H1 (cell line): ENCODE results near the gene SLC22A2. TPM values are rescaled to one million over a fixed set of nuclear protein-coding genes. Genes with fewer than 3 reads are reported as not detected.

Experiments used
- CTCF ChIA-PET: fragments of 300-600 bp; sonication (Branson Sonifier 250); formaldehyde crosslinking; loops from one replicate; lab custom pipeline; 2021; ENCODE audit not compliant: partially characterized antibody; lab: Charles Lee
- POLR2A ChIA-PET: fragments of 300-600 bp; sonication (Branson Sonifier 250); formaldehyde crosslinking; loops from one replicate; lab custom pipeline; 2021; ENCODE audit warnings: inconsistent platforms; ENCODE audit not compliant: partially characterized antibody; lab: Charles Lee
- DNase-seq, 2 experiments: peaks; one replicate each; pipeline versions ENCODE4 v3.0.0 to v3.0.0-alpha.2; 2010 to 2022; ENCODE audit warnings: low spot score in 2 of 2, low read depth in 1 of 2, mixed read lengths in 1 of 2
- FAIRE-seq: peaks from 2 replicates; lab custom pipeline; 2011; peaks lifted over from hg19 to GRCh38; lab: Jason Lieb, UNC
- H2AFZ ChIP-seq: 2 replicates; pipeline ENCODE4 v1.8.1; 2012; ENCODE audit warnings: low read length, inconsistent platforms
- H2AK5ac ChIP-seq: 2 replicates; pipeline ENCODE4 v1.6.1; 2013; ENCODE audit warnings: low read depth, low read length
- H2BK120ac ChIP-seq: replicated peaks from 2 replicates; pipeline ENCODE3; 2013; ENCODE audit warnings: low read depth, low read length, inconsistent platforms
- H2BK12ac ChIP-seq: 2 replicates; pipeline ENCODE4 v1.6.1; 2013; ENCODE audit warnings: low read depth, low read length
- H2BK15ac ChIP-seq: 2 replicates; pipeline ENCODE4 v1.6.1; 2013; ENCODE audit warnings: low read length
- H2BK20ac ChIP-seq: 2 replicates; pipeline ENCODE4 v1.6.1; 2013; ENCODE audit warnings: low read length
- H2BK5ac ChIP-seq: 2 replicates; pipeline ENCODE4 v1.6.1; 2013; ENCODE audit warnings: low read depth, low read length
- H3K14ac ChIP-seq: 2 replicates; pipeline ENCODE4 v1.6.1; 2013; ENCODE audit warnings: inconsistent platforms; ENCODE audit not compliant: insufficient read length
- H3K18ac ChIP-seq: 2 replicates; pipeline ENCODE4 v1.6.1; 2013; ENCODE audit warnings: low read length; ENCODE audit errors: extremely low read depth
- H3K23ac ChIP-seq: 2 replicates; pipeline ENCODE4 v1.6.1; 2013; ENCODE audit warnings: inconsistent platforms; ENCODE audit not compliant: insufficient read length
- H3K23me2 ChIP-seq: 2 replicates; pipeline ENCODE4 v1.6.1; 2013; ENCODE audit warnings: low read depth, low read length
- H3K27ac ChIP-seq: 2 replicates; pipeline ENCODE4 v1.6.1; 2011; ENCODE audit warnings: low read depth, low read length, inconsistent platforms
- H3K27me3 ChIP-seq, 4 experiments: replicated peaks in 1 of 4; 1 replicate in 1 of 4; 2 replicates in 3 of 4; pipeline versions ENCODE4 v1.6.1 to v1.8.1; 2011 to 2013; ENCODE audit warnings: low read length in 3 of 4, mild to moderate bottlenecking in 3 of 4, inconsistent platforms in 2 of 4, mixed read lengths in 2 of 4, moderate library complexity in 1 of 4; ENCODE audit not compliant: control insufficient read depth in 3 of 4, insufficient read depth in 3 of 4; ENCODE audit errors: extremely low read depth in 1 of 4
- H3K36me3 ChIP-seq, 4 experiments: 2 replicates each; pipeline versions ENCODE4 v1.6.1 to v1.8.1; 2011 to 2013; ENCODE audit warnings: mild to moderate bottlenecking in 4 of 4, low read length in 3 of 4, moderate library complexity in 2 of 4, control low read depth in 1 of 4, inconsistent platforms in 1 of 4; ENCODE audit not compliant: insufficient read depth in 4 of 4, control insufficient read depth in 2 of 4
- H3K4ac ChIP-seq: replicated peaks from 2 replicates; pipeline ENCODE3; 2013; ENCODE audit warnings: low read length, low read depth, mixed read lengths, inconsistent platforms; ENCODE audit not compliant: insufficient read length
- H3K4me1 ChIP-seq, 4 experiments: replicated peaks in 1 of 4; 1 replicate in 1 of 4; 2 replicates in 3 of 4; pipeline versions ENCODE4 v1.6.1 to v1.8.1; 2011 to 2013; ENCODE audit warnings: low read length in 3 of 4, inconsistent platforms in 2 of 4, mixed read lengths in 1 of 4; ENCODE audit not compliant: insufficient read depth in 4 of 4, control insufficient read depth in 3 of 4
- H3K4me2 ChIP-seq, 2 experiments: 2 replicates each; pipeline versions ENCODE4 v1.6.1 to v1.8.1; 2011 to 2013; ENCODE audit warnings: low read depth in 2 of 2, low read length in 2 of 2, control low read depth in 1 of 2, inconsistent platforms in 1 of 2, mild to moderate bottlenecking in 1 of 2; ENCODE audit not compliant: insufficient read depth in 1 of 2
- H3K4me3 ChIP-seq, 4 experiments: fragments of 200-600, 300-600 bp in 1 of 4; sonication (generic), shearing (Covaris generic), sonication (Bioruptor Twin) in 1 of 4; 2 replicates each; pipeline versions ENCODE4 v1.5.1 to v1.8.1; 2011 to 2016; ENCODE audit warnings: low read length in 4 of 4, low read depth in 3 of 4, control low read depth in 2 of 4, inconsistent platforms in 2 of 4, mild to moderate bottlenecking in 2 of 4, mixed read lengths in 1 of 4, moderate library complexity in 1 of 4; ENCODE audit not compliant: insufficient read depth in 2 of 4; ENCODE audit errors: extremely low read depth in 1 of 4
- H3K56ac ChIP-seq: replicated peaks from 2 replicates; pipeline ENCODE3; 2013; ENCODE audit warnings: low read depth, mild to moderate bottlenecking, mixed read lengths, low read length, inconsistent platforms; ENCODE audit not compliant: insufficient read length
- H3K79me1 ChIP-seq: 2 replicates; pipeline ENCODE4 v1.6.1; 2013; ENCODE audit warnings: low read depth, low read length, control low read depth
- H3K79me2 ChIP-seq, 2 experiments: 2 replicates each; pipeline versions ENCODE4 v1.6.1 to v1.8.1; 2012 to 2013; ENCODE audit warnings: low read length in 2 of 2, mild to moderate bottlenecking in 2 of 2, inconsistent platforms in 1 of 2; ENCODE audit not compliant: insufficient read depth in 2 of 2, control insufficient read depth in 1 of 2
- H3K9ac ChIP-seq, 4 experiments: replicated peaks in 1 of 4; 1 replicate in 1 of 4; 2 replicates in 3 of 4; pipeline versions ENCODE4 v1.6.1 to v1.8.1; 2011 to 2013; ENCODE audit warnings: low read depth in 3 of 4, low read length in 3 of 4, control low read depth in 2 of 4, mild to moderate bottlenecking in 2 of 4, moderate library complexity in 2 of 4, inconsistent platforms in 1 of 4; ENCODE audit errors: extremely low read depth in 1 of 4
- H3K9me3 ChIP-seq, 2 experiments: 2 replicates each; pipeline versions ENCODE4 v1.6.1 to v1.8.1; 2012 to 2013; ENCODE audit warnings: mild to moderate bottlenecking in 2 of 2, moderate library complexity in 2 of 2, control low read depth in 1 of 2, inconsistent platforms in 1 of 2, low read depth in 1 of 2, low read length in 1 of 2, mixed read lengths in 1 of 2; ENCODE audit not compliant: insufficient read depth in 2 of 2
- H4K20me1 ChIP-seq, 2 experiments: replicated peaks in 1 of 2; 2 replicates each; pipeline versions ENCODE3 to v1.8.1; 2011 to 2013; ENCODE audit warnings: inconsistent platforms in 2 of 2, low read length in 2 of 2, mild to moderate bottlenecking in 1 of 2; ENCODE audit not compliant: insufficient read depth in 2 of 2, control insufficient read depth in 1 of 2
- H4K5ac ChIP-seq: 2 replicates; pipeline ENCODE4 v1.6.1; 2013; ENCODE audit warnings: low read length, low read depth, mixed read lengths, inconsistent platforms; ENCODE audit not compliant: insufficient read length
- H4K8ac ChIP-seq: 2 replicates; pipeline ENCODE4 v1.8.0; 2013; ENCODE audit warnings: mild to moderate bottlenecking, moderate library complexity, low read length, inconsistent platforms; ENCODE audit not compliant: insufficient read depth; ENCODE audit errors: extremely low read depth
- H4K91ac ChIP-seq: replicated peaks from 2 replicates; pipeline ENCODE3; 2013; ENCODE audit warnings: low read length, mixed read lengths, inconsistent platforms; ENCODE audit not compliant: insufficient read length
- EP300 ChIP-seq, 2 experiments: IDR thresholded peaks; 1 replicate in 1 of 2; 2 replicates in 1 of 2; pipeline ENCODE4 v1.6.1; 2011 to 2012; ENCODE audit warnings: low read depth in 2 of 2, low read length in 2 of 2, mild to moderate bottlenecking in 2 of 2, borderline replicate concordance in 1 of 2, inconsistent platforms in 1 of 2, moderate library complexity in 1 of 2
- JUN ChIP-seq: IDR thresholded peaks from 2 replicates; pipeline ENCODE4 v1.6.1; 2011; ENCODE audit warnings: low read depth, mild to moderate bottlenecking, improper control_type of control experiment, low read length
- POU5F1 ChIP-seq: IDR thresholded peaks from 2 replicates; pipeline ENCODE4 v1.6.1; 2011; ENCODE audit warnings: low read depth, mild to moderate bottlenecking, low read length, moderate library complexity
- RAD21 ChIP-seq, 2 experiments: IDR thresholded peaks in 1 of 2; conservative IDR thresholded peaks in 1 of 2; 2 replicates each; pipeline ENCODE4 v1.6.1; 2011; ENCODE audit warnings: low read depth in 2 of 2, low read length in 2 of 2, improper control_type of control experiment in 1 of 2, inconsistent platforms in 1 of 2, mild to moderate bottlenecking in 1 of 2, moderate library complexity in 1 of 2
- RFX5 ChIP-seq: IDR thresholded peaks from 2 replicates; pipeline ENCODE4 v1.6.1; 2011; ENCODE audit warnings: low read depth, low read length, improper control_type of control experiment, borderline replicate concordance
- SRF ChIP-seq: IDR thresholded peaks from 2 replicates; pipeline ENCODE4 v1.6.1; 2011; ENCODE audit warnings: mild to moderate bottlenecking, low read depth, low read length, moderate library complexity
- TBP ChIP-seq: IDR thresholded peaks from 2 replicates; pipeline ENCODE4 v1.6.1; 2011; ENCODE audit warnings: low read depth, low read length, improper control_type of control experiment
- WGBS, 2 experiments: shearing (Covaris generic) in 1 of 2; methylation state at CpG; one replicate each; pipeline versions ENCODE4 v1.1.6 to v1.1.7; 2013 to 2015; ENCODE audit warnings: low lambda C conversion rate in 2 of 2, mixed read lengths in 2 of 2, inconsistent platforms in 1 of 2, low coverage in 1 of 2, missing lambda C conversion rate in 1 of 2; ENCODE audit not compliant: insufficient replicate concordance in 2 of 2, insufficient coverage in 1 of 2, insufficient read length in 1 of 2; ENCODE audit errors: extremely low coverage in 1 of 2, missing lambda C conversion rate in 1 of 2; 5-methylcytosine and 5-hydroxymethylcytosine counted together
- polyA plus RNA-seq, 7 experiments: library from polyadenylated mRNA; depleted of rRNA in 3 of 7; stranded (reverse) in 5 of 7; unstranded in 2 of 7; fragments of >200 nt in 5 of 7; fragments of 200-250 nt in 2 of 7; gene quantifications; 1 replicate in 5 of 7; 2 replicates in 1 of 7; 4 replicates in 1 of 7; pipeline versions ENCODE4 v1.2.1 to v1.2.3, GENCODE V29; 2011 to 2013; ENCODE audit warnings: missing spikeins in 2 of 7, mixed read lengths in 2 of 7
- total RNA-seq: library from RNA; stranded (reverse); fragmentation: NEBNext Ultra II Directional; extraction: Animal tissue kit (Norgen Biotek cat#: 25700); gene quantifications from 2 replicates; pipeline ENCODE4 v1.2.1, GENCODE V29; 2021

SLC22A2 gene
- total and polyA plus RNA-seq, 2 of the 8 experiments (the other 6 are each of a cell fraction or from before 2014, with no cell fraction given), result 0.23 to 1.4 TPM

- Histone ChIP-seq H4K5ac (no peak overlapping the region), H3K4me2 (no peak overlapping the region), H4K8ac (no peak overlapping the region), H3K56ac (no peak overlapping the region), H3K14ac (no peak overlapping the region), H3K27me3 (peaks cover 0 to 3% (median 0%) of the 10 kb centered on the region in 4 experiments; a peak in 1 of 7 replicates), H3K4ac (no peak overlapping the region), H3K9ac (no peak overlapping the region), H4K91ac (no peak overlapping the region), H2BK120ac (no peak overlapping the region), H2AK5ac (no peak overlapping the region), H2BK15ac (no peak overlapping the region), H3K9me3 (no peaks in the 10 kb centered on the region), H2AFZ (no peak overlapping the region), H2BK12ac (no peak overlapping the region), H3K36me3 (no peaks in the 10 kb centered on the region), H3K79me2 (no peaks in the 10 kb centered on the region), H3K79me1 (no peaks in the 10 kb centered on the region), H2BK20ac (no peak overlapping the region), H3K23ac (no peak overlapping the region), H3K4me1 (peaks cover 0 to 17% (median 10%) of the 10 kb centered on the region in 4 experiments; a peak in 4 of 7 replicates), H4K20me1 (no peaks in the 10 kb centered on the region), H3K4me3 (no peak overlapping the region), H3K23me2 (no peaks in the 10 kb centered on the region), H2BK5ac (no peak overlapping the region), H3K18ac (no peak overlapping the region), H3K27ac (no peak overlapping the region)
- FAIRE-seq, result no peak
- no peak for DNase-seq
- TF ChIP-seq JUN (no peak), POU5F1 (no peak), RFX5 (no peak), SRF (no peak), EP300 (IDR thresholded peaks at IDR 0.05; ENCODE audit: borderline replicate concordance in 1 of 2, low read depth in 2 of 2, low read length in 2 of 2) (no peak), TBP (no peak), RAD21 (IDR thresholded peaks at IDR 0.05 in 1 of 2, conservative IDR thresholded peaks at IDR 0.05 in 1 of 2; ENCODE audit: low read depth in 2 of 2, low read length in 2 of 2) (no peak)
- ChIA-PET CTCF (interaction anchor here (0.5 to 4.7 kb wide), 12 partner anchors 9 to 410 kb away, joined by 3 to 26 read pairs (median 4); no protein-coding TSS in a partner anchor), POLR2A (interaction anchor here (1.3 kb wide), 1 partner anchor 12 kb away, joined by 3 read pairs; no protein-coding TSS in a partner anchor)
- WGBS, 2 experiments, result 64% methylated on average over 6 of the region's 7 CpGs; no CpG with 5 or more reads in 1 of the 2 experiments
Observed at GRCh38 chr6:160263196-160263939, 4.7 kb upstream of the SLC22A2 start.
